GM19035 (cell line): Measurements from ENCODE around the gene CLIC4.
"Not testable (repeated sequence)": the region's sequence is repeated elsewhere in the genome, so short reads cannot be mapped to it uniquely, and the experiment has no call there.

ENCODE experiments used
- ATAC-seq: cut with Tn5 transposase; IDR thresholded peaks from one replicate; pipeline ENCODE4 v1.9.1; 2021; ENCODE audit not compliant: unreplicated experiment

Gene CLIC4

GRCh38 chr1:24717887-24718650 lies 27.2 kb upstream of the CLIC4 start:
- no peak for ATAC-seq

- no peak for ATAC-seq
Measured at GRCh38 chr1:24720152-24720551, 25.1 kb upstream of the CLIC4 start.

GRCh38 chr1:24721533-24721932 lies 23.7 kb upstream of the CLIC4 start:
- ATAC-seq, result no peak

GRCh38 chr1:24722073-24723035 lies 22.9 kb upstream of the CLIC4 start:
- not testable (repeated sequence) for ATAC-seq

GRCh38 chr1:24724345-24725208 lies 20.7 kb upstream of the CLIC4 start:
- ATAC-seq, result no peak

- ATAC-seq, result no peak
Measured at GRCh38 chr1:24725209-24725651, 20.0 kb upstream of the CLIC4 start.

GRCh38 chr1:24726741-24727140 lies 18.5 kb upstream of the CLIC4 start:
- no peak for ATAC-seq

GRCh38 chr1:24727501-24728216 lies 17.6 kb upstream of the CLIC4 start:
- peak; percentile 70 for ATAC-seq

GRCh38 chr1:24728982-24729381 lies 16.3 kb upstream of the CLIC4 start:
- no peak for ATAC-seq

- ATAC-seq, result no peak
Measured at GRCh38 chr1:24732186-24732885, 12.9 kb upstream of the CLIC4 start.

- ATAC-seq, result not testable (repeated sequence)
Measured at GRCh38 chr1:24733342-24733741, 11.9 kb upstream of the CLIC4 start.

GRCh38 chr1:24735156-24735508 lies 10.1 kb upstream of the CLIC4 start:
- no peak for ATAC-seq

- no peak for ATAC-seq
Measured at GRCh38 chr1:24735509-24736375, 9.5 kb upstream of the CLIC4 start.

- ATAC-seq, result no peak
Measured at GRCh38 chr1:24737368-24738117, 7.7 kb upstream of the CLIC4 start.

GRCh38 chr1:24739241-24739640 lies 6.0 kb upstream of the CLIC4 start:
- ATAC-seq, result no peak

- no peak for ATAC-seq
Measured at GRCh38 chr1:24742090-24742938, 2.9 kb upstream of the CLIC4 start.
